Neural crest cell (in vitro differentiated cells): ENCODE results near the gene SFT2D3. TPM values are rescaled to one million over a fixed set of nuclear protein-coding genes. Genes with fewer than 3 reads are reported as not detected.

Experiments used
- DNase-seq: peaks from one replicate; pipeline ENCODE4 v3.0.0; 2021; ENCODE audit warnings: low read depth, mixed read lengths, low spot score
- H3K27ac Mint-ChIP-seq: one replicate; pipeline ENCODE4 v1.8.0; 2021; ENCODE audit warnings: mild to moderate bottlenecking, mixed read lengths; ENCODE audit not compliant: unreplicated experiment
- H3K27me3 Mint-ChIP-seq: 2 replicates; pipeline ENCODE4 v1.8.0; 2021; ENCODE audit warnings: low read depth, mild to moderate bottlenecking, mixed read lengths
- H3K36me3 Mint-ChIP-seq: 2 replicates; pipeline ENCODE4 v1.8.0; 2021; ENCODE audit warnings: low read depth, mild to moderate bottlenecking, mixed read lengths
- H3K4me1 Mint-ChIP-seq: 2 replicates; pipeline ENCODE4 v1.8.0; 2021; ENCODE audit warnings: mixed read lengths
- H3K4me3 Mint-ChIP-seq: one replicate; pipeline ENCODE4 v1.8.0; 2021; ENCODE audit warnings: mild to moderate bottlenecking, mixed read lengths
- H3K9me3 Mint-ChIP-seq: 2 replicates; pipeline ENCODE4 v1.8.0; 2021; ENCODE audit warnings: mixed read lengths
- total RNA-seq: library from RNA; stranded (reverse); gene quantifications from 2 replicates; pipeline ENCODE4 v1.2.1, GENCODE V29; 2021
- TF ChIP-seq, protein P1 (sequence below): fragments of 200-600 bp; sonication (generic); conservative IDR thresholded peaks from 2 replicates; pipeline ENCODE4 v1.5.0; 2021; ENCODE audit warnings: antibody characterized with exemption, mild to moderate bottlenecking

The SFT2D3 gene
- total RNA-seq, 1 donor from 2014 or later, result 18.8 TPM

- H3K36me3 Mint-ChIP-seq, result peaks cover 13% of the 10 kb centered on the region
- no peak for DNase-seq
- H3K27me3 Mint-ChIP-seq, result no peaks in the 10 kb centered on the region
- no peak overlapping the region for H3K27ac Mint-ChIP-seq
- peaks cover 16% of the 10 kb centered on the region for H3K9me3 Mint-ChIP-seq
- H3K4me3 Mint-ChIP-seq, result no peak overlapping the region
- no peaks in the 10 kb centered on the region for H3K4me1 Mint-ChIP-seq
- TF ChIP-seq, protein P1, sequence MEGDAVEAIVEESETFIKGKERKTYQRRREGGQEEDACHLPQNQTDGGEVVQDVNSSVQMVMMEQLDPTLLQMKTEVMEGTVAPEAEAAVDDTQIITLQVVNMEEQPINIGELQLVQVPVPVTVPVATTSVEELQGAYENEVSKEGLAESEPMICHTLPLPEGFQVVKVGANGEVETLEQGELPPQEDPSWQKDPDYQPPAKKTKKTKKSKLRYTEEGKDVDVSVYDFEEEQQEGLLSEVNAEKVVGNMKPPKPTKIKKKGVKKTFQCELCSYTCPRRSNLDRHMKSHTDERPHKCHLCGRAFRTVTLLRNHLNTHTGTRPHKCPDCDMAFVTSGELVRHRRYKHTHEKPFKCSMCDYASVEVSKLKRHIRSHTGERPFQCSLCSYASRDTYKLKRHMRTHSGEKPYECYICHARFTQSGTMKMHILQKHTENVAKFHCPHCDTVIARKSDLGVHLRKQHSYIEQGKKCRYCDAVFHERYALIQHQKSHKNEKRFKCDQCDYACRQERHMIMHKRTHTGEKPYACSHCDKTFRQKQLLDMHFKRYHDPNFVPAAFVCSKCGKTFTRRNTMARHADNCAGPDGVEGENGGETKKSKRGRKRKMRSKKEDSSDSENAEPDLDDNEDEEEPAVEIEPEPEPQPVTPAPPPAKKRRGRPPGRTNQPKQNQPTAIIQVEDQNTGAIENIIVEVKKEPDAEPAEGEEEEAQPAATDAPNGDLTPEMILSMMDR, result no peak
Measured at GRCh38 chr2:127690696-127691095, 10.6 kb upstream of the SFT2D3 start.

GRCh38 chr2:127694986-127695385, 6.3 kb upstream of the SFT2D3 start:
- no peak for DNase-seq
- H3K27ac Mint-ChIP-seq, result no peak overlapping the region
- TF ChIP-seq, protein P1, result no peak
- H3K36me3 Mint-ChIP-seq, result peaks cover 10% of the 10 kb centered on the region
- peaks cover under 1% of the 10 kb centered on the region for H3K4me1 Mint-ChIP-seq
- H3K4me3 Mint-ChIP-seq, result no peak overlapping the region
- H3K9me3 Mint-ChIP-seq, result peaks cover 12% of the 10 kb centered on the region
- H3K27me3 Mint-ChIP-seq, result no peaks in the 10 kb centered on the region

DNA sequence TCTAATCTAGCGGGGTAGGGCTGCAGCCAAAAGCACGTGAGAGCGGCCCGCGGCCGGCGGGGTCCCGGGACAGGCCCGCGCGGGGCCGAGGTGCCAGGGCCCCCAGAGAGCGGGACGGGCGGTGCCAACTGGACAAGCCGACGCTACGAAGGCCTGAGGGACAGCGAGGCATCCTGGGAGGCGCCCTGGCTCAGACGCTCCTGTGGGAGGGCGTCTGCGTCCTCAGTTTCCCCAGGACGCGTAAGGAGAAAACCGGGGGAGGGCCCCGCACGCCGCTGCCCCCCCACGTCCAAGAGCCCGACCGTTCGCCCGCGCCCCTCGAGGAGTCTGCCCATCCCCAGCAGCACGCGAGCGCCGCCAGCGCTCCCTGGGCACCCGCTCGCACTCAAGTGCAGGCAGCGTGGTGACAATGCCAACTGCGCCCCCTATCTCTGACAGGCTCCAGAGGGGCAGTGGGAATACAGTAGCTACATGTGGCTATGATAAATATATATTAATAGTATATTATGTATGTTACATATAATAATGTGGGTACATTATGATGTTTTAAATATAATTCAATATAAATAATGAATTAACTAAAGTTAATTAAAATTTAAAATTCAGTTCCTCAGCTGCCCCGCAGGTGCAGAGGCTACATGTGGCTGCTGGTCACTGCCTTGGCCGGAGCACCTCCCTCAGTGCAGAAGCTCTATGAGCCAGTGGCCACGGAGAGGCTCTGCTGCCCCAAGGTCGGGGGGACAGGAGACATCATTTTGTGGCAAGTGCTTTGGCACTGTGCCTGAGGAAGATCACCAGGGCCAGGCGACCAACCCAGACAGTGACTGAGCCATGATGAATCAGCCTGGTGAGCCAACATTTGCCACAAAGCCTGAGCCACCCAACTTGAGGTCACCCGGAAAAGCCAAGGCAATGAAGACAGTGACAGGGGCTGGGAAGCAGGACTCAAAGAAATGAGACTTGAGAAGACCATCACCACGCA, 5.5 kb upstream of the SFT2D3 start:
- DNase-seq, result peak; percentile 50
- H3K36me3 Mint-ChIP-seq, result peaks cover 10% of the 10 kb centered on the region
- TF ChIP-seq, protein P1, result peak; percentile 53
- peaks cover 12% of the 10 kb centered on the region for H3K9me3 Mint-ChIP-seq
- H3K27ac Mint-ChIP-seq, result peak overlapping the region; percentile 27
- H3K4me1 Mint-ChIP-seq, result peaks cover 8% of the 10 kb centered on the region
- no peaks in the 10 kb centered on the region for H3K27me3 Mint-ChIP-seq
- H3K4me3 Mint-ChIP-seq, result no peak overlapping the region

DNA sequence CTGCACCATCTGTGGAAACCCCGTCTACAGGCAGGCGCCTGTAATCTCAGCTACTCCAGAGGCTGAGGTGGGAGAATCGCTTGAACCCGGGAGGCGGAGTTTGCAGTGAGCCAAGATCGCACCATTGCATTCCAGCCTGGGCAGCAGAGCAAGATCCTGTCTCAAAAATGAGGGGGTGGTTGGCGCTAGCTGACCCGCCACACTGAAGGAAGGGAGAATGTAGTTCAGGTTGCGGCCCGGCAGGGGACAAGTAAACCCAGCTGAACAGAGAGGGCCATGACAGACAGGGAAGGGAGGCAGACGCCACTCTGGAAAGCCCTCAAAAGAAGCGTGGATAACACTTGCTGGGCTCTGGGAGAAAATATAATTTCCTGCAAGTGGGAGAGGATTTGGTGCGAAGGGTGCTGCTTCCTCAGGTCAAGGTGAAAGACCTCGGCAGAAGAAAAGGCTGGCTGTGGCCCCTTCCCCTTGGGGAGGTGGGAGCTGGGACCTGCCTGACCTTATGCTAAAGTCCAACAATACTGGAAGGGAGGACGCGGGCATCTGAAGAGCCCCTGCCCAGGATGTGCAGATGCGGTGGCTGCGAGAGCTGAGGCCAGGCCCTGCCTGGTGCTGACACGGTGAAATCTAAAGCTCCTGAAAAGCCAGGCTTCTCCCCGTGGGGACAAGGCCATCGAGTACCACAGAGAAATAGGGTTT, 3.7 kb upstream of the SFT2D3 start:
- Mint-ChIP-seq H3K27me3 (no peaks in the 10 kb centered on the region), H3K36me3 (peaks cover 2% of the 10 kb centered on the region), H3K4me1 (peaks cover 19% of the 10 kb centered on the region), H3K4me3 (peak overlapping the region; percentile 64), H3K9me3 (no peaks in the 10 kb centered on the region), H3K27ac (no peak overlapping the region)
- TF ChIP-seq, protein P1, result no peak
- DNase-seq, result no peak

GRCh38 chr2:127698553-127699355, 2.5 kb upstream of the SFT2D3 start:
- Mint-ChIP-seq H3K27me3 (no peaks in the 10 kb centered on the region), H3K9me3 (no peaks in the 10 kb centered on the region), H3K4me1 (peaks cover 22% of the 10 kb centered on the region), H3K36me3 (peaks cover 2% of the 10 kb centered on the region), H3K27ac (peak overlapping the region; percentile 83), H3K4me3 (peak overlapping the region; percentile 73)
- no peak for DNase-seq
- TF ChIP-seq, protein P1, result no peak
